GM19035 (cell line): ENCODE measurements around the gene VSIR.

Experiments used
- ATAC-seq: cut with Tn5 transposase; IDR thresholded peaks from one replicate; pipeline ENCODE4 v1.9.1; 2021; ENCODE audit not compliant: unreplicated experiment

VSIR gene

GRCh38 chr10:71783917-71784678, 10.8 kb upstream of the VSIR start:
- no peak for ATAC-seq

GRCh38 chr10:71782917-71783490, 9.7 kb upstream of the VSIR start:
- no peak for ATAC-seq

- no peak for ATAC-seq
Measured at GRCh38 chr10:71782221-71782916, 9.0 kb upstream of the VSIR start.

- ATAC-seq, result no peak
Measured at GRCh38 chr10:71780719-71781118, 7.4 kb upstream of the VSIR start.

- no peak for ATAC-seq
Measured at GRCh38 chr10:71780156-71780555, 6.8 kb upstream of the VSIR start.

- ATAC-seq, result no peak
Measured at GRCh38 chr10:71779641-71780040, 6.3 kb upstream of the VSIR start.

- no peak for ATAC-seq
Measured at GRCh38 chr10:71778071-71778825, 4.9 kb upstream of the VSIR start.

- ATAC-seq, result no peak
Measured at GRCh38 chr10:71777213-71777985, 4.1 kb upstream of the VSIR start.

GRCh38 chr10:71776481-71776925, 3.2 kb upstream of the VSIR start:
- ATAC-seq, result no peak

GRCh38 chr10:71774916-71775702, 1.8 kb upstream of the VSIR start:
- ATAC-seq, result no peak

- ATAC-seq, result no peak
Measured at GRCh38 chr10:71772832-71773220, 494 bp downstream of the VSIR start.

- ATAC-seq, result no peak
Measured at GRCh38 chr10:71771821-71772617, 1.3 kb downstream of the VSIR start.

GRCh38 chr10:71771204-71771603, 2.1 kb downstream of the VSIR start:
- no peak for ATAC-seq

- ATAC-seq, result no peak
Measured at GRCh38 chr10:71770789-71771188, 2.5 kb downstream of the VSIR start.

GRCh38 chr10:71770255-71770654, 3.1 kb downstream of the VSIR start:
- no peak for ATAC-seq

GRCh38 chr10:71769279-71769823, 4.0 kb downstream of the VSIR start:
- peak; percentile 24 for ATAC-seq

- no peak for ATAC-seq
Measured at GRCh38 chr10:71767420-71768035, 5.8 kb downstream of the VSIR start.

- ATAC-seq, result no peak
Measured at GRCh38 chr10:71766717-71767419, 6.5 kb downstream of the VSIR start.
